Smooth muscle cell of the brain vasculature (primary cell): Measurements from ENCODE around the gene IQSEC1.

Experiments used
- DNase-seq: peaks from one replicate; pipeline ENCODE4 v3.0.0-alpha.2; 2012; ENCODE audit warnings: low read depth, low spot score

Gene IQSEC1

GRCh38 chr3:13028010-13028821 is 45.0 kb downstream of the IQSEC1 start:
- DNase-seq, result no peak

- DNase-seq, result no peak
Observed at GRCh38 chr3:13027154-13027553, 46.1 kb downstream of the IQSEC1 start.

- no peak for DNase-seq
Observed at GRCh38 chr3:13026534-13026933, 46.7 kb downstream of the IQSEC1 start.

- DNase-seq, result no peak
Observed at GRCh38 chr3:13025778-13026518, 47.3 kb downstream of the IQSEC1 start.

GRCh38 chr3:13025090-13025489 is 48.1 kb downstream of the IQSEC1 start:
- DNase-seq, result no peak

GRCh38 chr3:13024765-13025065 is 48.5 kb downstream of the IQSEC1 start:
- no peak for DNase-seq

GRCh38 chr3:13023971-13024764 is 49.1 kb downstream of the IQSEC1 start:
- DNase-seq, result no peak

GRCh38 chr3:13023235-13023970 is 49.8 kb downstream of the IQSEC1 start:
- DNase-seq, result no peak

GRCh38 chr3:13022348-13023234 is 50.6 kb downstream of the IQSEC1 start:
- DNase-seq, result peak; percentile 39

- DNase-seq, result no peak
Observed at GRCh38 chr3:13021141-13022114, 51.8 kb downstream of the IQSEC1 start.

- DNase-seq, result no peak
Observed at GRCh38 chr3:13020159-13020750, 53.0 kb downstream of the IQSEC1 start.

GRCh38 chr3:13019243-13020095 is 53.8 kb downstream of the IQSEC1 start:
- peak; percentile 51 for DNase-seq

GRCh38 chr3:13018561-13019242 is 54.5 kb downstream of the IQSEC1 start:
- DNase-seq, result no peak

GRCh38 chr3:13018043-13018451 is 55.2 kb downstream of the IQSEC1 start:
- no peak for DNase-seq

- no peak for DNase-seq
Observed at GRCh38 chr3:13017361-13018042, 55.7 kb downstream of the IQSEC1 start.

GRCh38 chr3:13016721-13017255 is 56.4 kb downstream of the IQSEC1 start:
- no peak for DNase-seq
